ENCODE results near the gene ZNF521.

ZNF521 gene

DNA sequence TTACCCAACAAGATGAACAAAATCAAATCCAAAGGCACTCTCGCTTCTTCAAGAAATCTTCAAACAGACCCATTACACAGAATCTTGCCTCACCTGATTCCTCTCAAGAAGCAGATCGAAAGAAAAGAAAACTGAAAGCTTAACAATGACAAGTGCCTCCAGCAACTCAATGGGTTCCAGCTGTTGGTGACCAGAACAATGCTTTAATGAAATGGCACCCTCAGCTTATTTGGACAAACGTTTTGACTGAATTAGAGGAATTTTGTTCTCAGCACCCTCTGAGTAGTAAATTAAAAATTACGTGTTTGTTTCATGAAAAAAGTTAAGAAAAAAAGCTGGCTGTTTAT lies 211.0 kb downstream of the ZNF521 start:
- no peak overlapping the region for H3K27ac ChIP-seq
- TF ChIP-seq CTCF (IDR thresholded peaks at IDR 0.05) (no peak), ZFX (IDR thresholded peaks at IDR 0.05; ENCODE audit: borderline replicate concordance) (no peak)

DNA sequence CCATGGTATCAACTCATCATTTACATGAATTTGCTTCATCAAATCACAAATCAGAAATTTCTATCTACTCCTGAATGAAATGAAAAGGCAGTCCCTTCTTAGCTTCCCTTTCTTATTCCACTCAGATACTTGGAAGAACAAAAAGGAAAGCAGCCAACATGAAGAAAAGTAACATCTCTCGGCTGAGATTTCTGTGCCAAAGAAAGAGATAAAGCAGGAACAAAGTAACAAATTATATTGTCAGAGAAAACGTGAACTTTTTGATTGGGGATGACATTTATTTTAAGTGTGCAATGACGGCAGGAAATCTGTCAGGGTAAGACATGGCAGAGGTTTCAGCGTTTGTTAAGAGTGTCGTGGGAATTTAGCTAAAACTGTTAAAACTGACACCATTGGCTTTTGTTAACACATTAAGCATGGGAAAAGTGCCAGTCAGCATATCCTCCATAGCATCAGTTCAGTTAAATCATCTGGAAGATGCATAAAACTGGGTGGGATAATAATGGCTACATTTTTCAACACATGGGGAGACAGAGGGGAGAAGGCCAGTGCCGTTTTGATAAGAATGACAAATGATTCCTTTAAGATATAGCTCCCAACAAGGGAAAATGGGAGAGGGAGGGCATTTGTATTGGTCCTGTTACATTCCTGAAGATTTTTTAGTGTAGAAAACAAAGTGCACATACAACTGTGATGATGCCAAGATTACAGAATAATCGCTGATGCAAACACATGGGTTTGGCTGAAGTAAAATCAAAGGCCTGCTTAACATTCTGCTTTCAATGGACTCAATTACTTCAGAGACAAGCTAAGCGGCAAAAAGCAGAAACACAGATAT lies 211.6 kb downstream of the ZNF521 start:
- no peak overlapping the region for H3K27ac ChIP-seq
- TF ChIP-seq CTCF (IDR thresholded peaks at IDR 0.05) = no peak

DNA sequence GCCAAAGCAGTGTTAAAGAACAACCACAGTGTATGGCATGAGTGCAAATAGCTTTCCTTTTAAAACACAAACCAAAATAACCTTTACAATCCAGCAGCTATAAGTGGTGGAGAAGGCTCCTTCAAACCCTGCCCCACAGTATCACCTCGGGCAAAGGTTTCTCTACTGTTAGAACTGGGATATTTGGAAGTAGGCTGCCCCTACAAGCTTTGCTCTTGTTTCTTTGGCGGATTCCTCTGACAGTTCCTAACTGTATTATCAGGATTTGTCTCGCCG lies 214.8 kb downstream of the ZNF521 start:
- H3K27ac ChIP-seq = no peak overlapping the region
- no peak for TF ChIP-seq CTCF (IDR thresholded peaks at IDR 0.05)
- no peak for TF ChIP-seq ZFX (IDR thresholded peaks at IDR 0.05; ENCODE audit: borderline replicate concordance)

GRCh38 chr18:25136416-25137196 lies 215.4 kb downstream of the ZNF521 start:
- no peak overlapping the region for H3K27ac ChIP-seq
- TF ChIP-seq CTCF (IDR thresholded peaks at IDR 0.05) (no peak), ZFX (IDR thresholded peaks at IDR 0.05; ENCODE audit: borderline replicate concordance) (no peak)

DNA sequence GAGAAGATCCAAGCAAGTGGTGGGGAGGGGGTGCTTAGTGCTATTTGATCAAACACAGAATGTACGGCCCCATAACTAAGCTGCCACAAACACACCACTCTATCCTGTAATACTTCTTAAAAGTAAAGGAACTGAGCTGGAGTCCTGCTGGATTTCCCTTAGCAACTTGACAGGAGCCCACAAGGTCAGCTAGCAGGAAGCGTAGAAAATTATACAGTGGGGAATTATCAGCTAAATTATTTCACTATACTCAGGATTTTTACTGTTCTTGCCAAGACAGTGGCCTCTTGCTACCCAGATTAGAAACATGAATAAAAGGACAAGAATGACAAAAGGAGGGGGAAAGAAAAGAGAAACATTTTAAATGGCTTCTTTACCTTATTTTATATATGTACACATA lies 217.1 kb downstream of the ZNF521 start:
- TF ChIP-seq ZFX (IDR thresholded peaks at IDR 0.05; ENCODE audit: borderline replicate concordance) = no peak
- no peak for TF ChIP-seq CTCF (IDR thresholded peaks at IDR 0.05)
- H3K27ac ChIP-seq = no peak overlapping the region

DNA sequence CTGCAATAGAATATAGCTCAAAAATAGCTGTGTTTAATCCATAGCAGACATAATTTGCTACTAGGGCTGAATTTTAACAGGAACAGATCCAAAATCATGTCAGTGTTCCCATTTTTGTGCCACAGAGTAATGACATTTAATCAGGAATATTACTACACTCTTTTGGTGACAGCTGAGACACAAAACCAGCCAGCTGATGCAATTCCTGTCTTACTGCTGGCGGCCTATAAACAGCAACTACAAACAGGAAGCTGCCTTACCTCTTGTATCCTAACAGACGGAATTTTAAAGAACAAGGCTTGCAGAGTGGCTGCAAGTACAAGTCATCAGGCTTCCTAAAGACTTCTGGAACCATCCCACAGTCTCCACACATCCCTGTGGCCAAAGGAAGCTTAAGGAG lies 218.1 kb downstream of the ZNF521 start:
- TF ChIP-seq CTCF (IDR thresholded peaks at IDR 0.05) (no peak), ZFX (IDR thresholded peaks at IDR 0.05; ENCODE audit: borderline replicate concordance) (no peak)
- H3K27ac ChIP-seq = no peak overlapping the region

DNA sequence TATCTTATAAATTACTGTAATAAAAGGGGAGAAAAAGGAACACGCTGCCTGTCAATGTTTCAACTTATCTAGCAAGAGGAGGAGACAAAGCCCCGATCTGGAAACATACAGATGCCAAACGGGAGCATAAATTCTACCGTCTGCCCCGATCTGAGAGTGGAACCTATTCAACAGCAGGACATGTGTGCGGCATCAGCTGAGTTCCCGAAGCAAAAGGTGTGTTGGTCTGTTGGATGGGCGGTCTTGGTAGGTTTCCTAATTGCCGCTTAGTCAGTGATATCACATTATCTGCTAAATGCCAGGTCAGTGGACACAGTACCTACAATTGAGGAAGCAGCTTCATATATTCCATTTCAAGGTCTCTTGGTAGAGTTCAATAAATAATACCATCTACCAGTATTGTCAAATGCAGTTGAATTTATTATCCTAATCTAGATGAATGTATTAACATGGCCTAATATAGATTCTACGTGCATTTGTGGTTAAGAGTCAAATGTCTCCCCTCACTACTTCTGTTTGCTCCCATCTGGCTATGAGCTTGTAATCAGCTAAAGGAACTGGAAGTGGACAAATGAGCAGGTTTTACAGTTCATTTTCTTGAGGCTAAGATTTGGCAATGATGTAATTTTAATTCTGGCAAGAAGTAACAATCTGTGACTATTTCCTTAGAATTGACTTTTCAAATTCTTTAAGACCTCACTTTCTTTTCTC lies 219.0 kb downstream of the ZNF521 start:
- H3K27ac ChIP-seq = no peak overlapping the region
- no peak for TF ChIP-seq CTCF (IDR thresholded peaks at IDR 0.05)
- no peak for TF ChIP-seq ZFX (IDR thresholded peaks at IDR 0.05; ENCODE audit: borderline replicate concordance)

Measured in 22Rv1 (cell line).